Measurements from ENCODE around the gene TCF21. TPM values are rescaled to one million over a fixed set of nuclear protein-coding genes. Genes with fewer than 3 reads are reported as not detected.

TCF21 gene
- total and polyA plus RNA-seq, 10 of the 15 experiments (the other 5 are each of a cell fraction or from before 2014, with no cell fraction given) = 0.08 TPM; not detected in 9

DNA sequence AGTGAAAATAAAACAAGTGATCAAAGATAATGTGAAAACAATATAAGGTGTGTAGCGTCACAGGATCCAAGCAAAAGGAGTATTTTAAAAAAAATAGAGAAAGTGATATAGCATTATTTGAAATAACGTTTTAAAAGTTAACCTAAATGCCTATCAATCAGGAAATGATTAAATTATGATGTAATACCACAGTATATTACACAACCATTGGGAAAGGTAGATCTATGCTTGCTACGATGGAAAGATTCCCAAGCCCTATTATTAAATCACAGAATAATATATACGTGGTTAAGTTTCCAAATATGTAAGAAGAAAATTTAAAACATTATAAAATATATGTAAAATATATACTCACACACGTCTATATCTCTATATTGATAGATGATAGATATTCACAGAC lies 15.4 kb upstream of the TCF21 start:
- FAIRE-seq (no peak), ATAC-seq (no peak), DNase-seq (ENCODE audit: low read depth, low spot score) (no peak)
- Histone ChIP-seq H3K27me3 (replicated peaks in 1 of 2; ENCODE audit: control insufficient read depth in 2 of 2, insufficient read depth in 2 of 2, low read length in 1 of 2) (no peaks in the 10 kb centered on the region), H3K79me2 (ENCODE audit: control insufficient read depth, insufficient read depth, low read length) (no peaks in the 10 kb centered on the region), H3K4me1 (ENCODE audit: control insufficient read depth, insufficient read depth, low read length) (no peaks in the 10 kb centered on the region), H3K36me3 (ENCODE audit: control insufficient read depth in 2 of 2, insufficient read depth in 2 of 2, low read length in 1 of 2) (no peaks in the 10 kb centered on the region), H3K9me3 (replicated peaks; ENCODE audit: control insufficient read depth, insufficient read depth, low read length) (no peaks in the 10 kb centered on the region), H3K27ac (ENCODE audit: control insufficient read depth, insufficient read depth) (no peak overlapping the region), H4K20me1 (ENCODE audit: control insufficient read depth, insufficient read depth) (no peaks in the 10 kb centered on the region), H3K4me2 (ENCODE audit: control insufficient read depth, insufficient read depth) (no peak overlapping the region), H3K4me3 (no peak overlapping the region), H3K9ac (ENCODE audit: control insufficient read depth, insufficient read depth, low read length) (no peak overlapping the region), H2AFZ (ENCODE audit: control insufficient read depth, low read depth, low read length) (no peak overlapping the region)
- CTCF ChIA-PET = interaction anchor here (1.4 kb wide), 1 partner anchor 43 kb away, joined by 3 read pairs; no protein-coding TSS in a partner anchor
- WGBS (ENCODE audit: insufficient coverage, insufficient replicate concordance, low lambda C conversion rate, missing lambda C conversion rate) = 16% methylated on average over 5 of the region's 5 CpGs
- intact Hi-C loops (cut with micrococcal nuclease; ENCODE audit: unreplicated experiment) (no loop called here), in situ Hi-C loops (cut with MboI) (no loop called here)
- POLR2A ChIA-PET = no interaction called here
- no peak for TF ChIP-seq FOS (IDR thresholded peaks at IDR 0.05; ENCODE audit: borderline replicate concordance, extremely low read depth, insufficient read length)
- no peak for TF ChIP-seq CHD1 (IDR thresholded peaks at IDR 0.05; ENCODE audit: low read depth, low read length)
- TF ChIP-seq KLF5 (IDR thresholded peaks at IDR 0.05; ENCODE audit: partially characterized antibody) = no peak
- no TSS peak for BruUV-seq (replicated peaks)
- RAD21 ChIA-PET (ENCODE audit: unreplicated experiment) = no interaction called here
- SMC1A ChIA-PET (ENCODE audit: uncharacterized antibody, unreplicated experiment) = no interaction called here

- in situ Hi-C loops (cut with MboI) = no loop called here
- Histone ChIP-seq H3K27ac (ENCODE audit: control insufficient read depth, insufficient read depth) (no peak overlapping the region), H4K20me1 (ENCODE audit: control insufficient read depth, insufficient read depth) (no peaks in the 10 kb centered on the region), H3K4me2 (ENCODE audit: control insufficient read depth, insufficient read depth) (no peak overlapping the region), H3K4me3 (no peak overlapping the region), H3K79me2 (ENCODE audit: control insufficient read depth, insufficient read depth, low read length) (no peaks in the 10 kb centered on the region), H3K9ac (ENCODE audit: control insufficient read depth, insufficient read depth, low read length) (no peak overlapping the region), H3K9me3 (replicated peaks; ENCODE audit: control insufficient read depth, insufficient read depth, low read length) (no peaks in the 10 kb centered on the region), H3K36me3 (ENCODE audit: control insufficient read depth in 2 of 2, insufficient read depth in 2 of 2, low read length in 1 of 2) (no peaks in the 10 kb centered on the region), H2AFZ (ENCODE audit: control insufficient read depth, low read depth, low read length) (no peak overlapping the region), H3K27me3 (replicated peaks in 1 of 2; ENCODE audit: control insufficient read depth in 2 of 2, insufficient read depth in 2 of 2, low read length in 1 of 2) (no peaks in the 10 kb centered on the region), H3K4me1 (ENCODE audit: control insufficient read depth, insufficient read depth, low read length) (no peaks in the 10 kb centered on the region)
- ChIA-PET CTCF (interaction anchor here (1.4 kb wide), 1 partner anchor 39 kb away, joined by 6 read pairs; no protein-coding TSS in a partner anchor), SMC1A (ENCODE audit: uncharacterized antibody, unreplicated experiment) (no interaction called here), RAD21 (ENCODE audit: unreplicated experiment) (no interaction called here), POLR2A (no interaction called here)
- TF ChIP-seq SMARCA5 (IDR thresholded peaks at IDR 0.05) (no peak), ZNF207 (IDR thresholded peaks at IDR 0.05; ENCODE audit: borderline replicate concordance) (no peak), RCOR1 (conservative IDR thresholded peaks at IDR 0.05; ENCODE audit: low read depth, low read length) (no peak), RELA (IDR thresholded peaks at IDR 0.05; ENCODE audit: borderline replicate concordance, partially characterized antibody) (no peak), SIN3A (IDR thresholded peaks at IDR 0.05; ENCODE audit: low read depth, low read length) (no peak), MXI1 (IDR thresholded peaks at IDR 0.05; ENCODE audit: low read depth, low read length) (no peak), ZNF217 (IDR thresholded peaks at IDR 0.05) (no peak), E2F4 (IDR thresholded peaks at IDR 0.05; ENCODE audit: low read depth, low read length) (no peak)
- TF ChIP-seq, protein P1, sequence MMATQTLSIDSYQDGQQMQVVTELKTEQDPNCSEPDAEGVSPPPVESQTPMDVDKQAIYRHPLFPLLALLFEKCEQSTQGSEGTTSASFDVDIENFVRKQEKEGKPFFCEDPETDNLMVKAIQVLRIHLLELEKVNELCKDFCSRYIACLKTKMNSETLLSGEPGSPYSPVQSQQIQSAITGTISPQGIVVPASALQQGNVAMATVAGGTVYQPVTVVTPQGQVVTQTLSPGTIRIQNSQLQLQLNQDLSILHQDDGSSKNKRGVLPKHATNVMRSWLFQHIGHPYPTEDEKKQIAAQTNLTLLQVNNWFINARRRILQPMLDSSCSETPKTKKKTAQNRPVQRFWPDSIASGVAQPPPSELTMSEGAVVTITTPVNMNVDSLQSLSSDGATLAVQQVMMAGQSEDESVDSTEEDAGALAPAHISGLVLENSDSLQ (IDR thresholded peaks at IDR 0.05) = no peak
- 23% methylated on average over 5 of the region's 5 CpGs for WGBS (ENCODE audit: insufficient coverage, insufficient replicate concordance, low lambda C conversion rate, missing lambda C conversion rate)
- FAIRE-seq (no peak), ATAC-seq (no peak), DNase-seq (ENCODE audit: low read depth, low spot score) (no peak)
- intact Hi-C loops (cut with micrococcal nuclease; ENCODE audit: unreplicated experiment) = no loop called here
- no TSS peak for BruUV-seq (replicated peaks)
These were observed 11.8 kb upstream of the TCF21 start for GRCh38 chr6:133877116-133877515.

Measured in GM12878 (cell line).